ENCODE data around the gene POLD3. TPM values are rescaled to one million over a fixed set of nuclear protein-coding genes. Genes with fewer than 3 reads are reported as not detected.

POLD3 gene
- total RNA-seq, 2 experiments from 2014 or later = 4.6 to 5.2 TPM

- TF ChIP-seq, protein P1, sequence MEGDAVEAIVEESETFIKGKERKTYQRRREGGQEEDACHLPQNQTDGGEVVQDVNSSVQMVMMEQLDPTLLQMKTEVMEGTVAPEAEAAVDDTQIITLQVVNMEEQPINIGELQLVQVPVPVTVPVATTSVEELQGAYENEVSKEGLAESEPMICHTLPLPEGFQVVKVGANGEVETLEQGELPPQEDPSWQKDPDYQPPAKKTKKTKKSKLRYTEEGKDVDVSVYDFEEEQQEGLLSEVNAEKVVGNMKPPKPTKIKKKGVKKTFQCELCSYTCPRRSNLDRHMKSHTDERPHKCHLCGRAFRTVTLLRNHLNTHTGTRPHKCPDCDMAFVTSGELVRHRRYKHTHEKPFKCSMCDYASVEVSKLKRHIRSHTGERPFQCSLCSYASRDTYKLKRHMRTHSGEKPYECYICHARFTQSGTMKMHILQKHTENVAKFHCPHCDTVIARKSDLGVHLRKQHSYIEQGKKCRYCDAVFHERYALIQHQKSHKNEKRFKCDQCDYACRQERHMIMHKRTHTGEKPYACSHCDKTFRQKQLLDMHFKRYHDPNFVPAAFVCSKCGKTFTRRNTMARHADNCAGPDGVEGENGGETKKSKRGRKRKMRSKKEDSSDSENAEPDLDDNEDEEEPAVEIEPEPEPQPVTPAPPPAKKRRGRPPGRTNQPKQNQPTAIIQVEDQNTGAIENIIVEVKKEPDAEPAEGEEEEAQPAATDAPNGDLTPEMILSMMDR (IDR thresholded peaks at IDR 0.05) = no peak
Observed at GRCh38 chr11:74683279-74683871, 91.0 kb downstream of the POLD3 start.

GRCh38 chr11:74683941-74684481, 91.6 kb downstream of the POLD3 start:
- H3K27ac ChIP-seq (ENCODE audit: low read depth in 1 of 2, low read length in 2 of 2) = no peak overlapping the region
- intact Hi-C loops (cut with DNase I, micrococcal nuclease) = no loop called here
- Mint-ChIP-seq H3K27ac (no peak overlapping the region), H3K9me3 (no peaks in the 10 kb centered on the region), H3K4me1 (ENCODE audit: low read depth) (no peaks in the 10 kb centered on the region), H3K36me3 (ENCODE audit: low read depth) (no peaks in the 10 kb centered on the region), H3K27me3 (peaks cover 40% of the 10 kb centered on the region), H3K4me3 (no peak overlapping the region)
- peaks cover 6% of the 10 kb centered on the region for H3K4me1 ChIP-seq (ENCODE audit: insufficient read depth, low read length)
- POLR2A ChIA-PET = no interaction called here
- ATAC-seq (ENCODE audit: poor library complexity) (no peak), DNase-seq (no peak)
- H3K27me3 ChIP-seq (ENCODE audit: control insufficient read depth in 1 of 2, insufficient read depth in 2 of 2, low read length in 2 of 2) = peaks cover 9 to 14% of the 10 kb centered on the region in 2 experiments
- H3K4me3 ChIP-seq (ENCODE audit: low read length) = no peak overlapping the region
- no peaks in the 10 kb centered on the region for H3K36me3 ChIP-seq (ENCODE audit: insufficient read depth, low read length)
- TF ChIP-seq, protein P1 (IDR thresholded peaks at IDR 0.05) = no peak
- peaks cover 0 to 6% of the 10 kb centered on the region in 2 experiments for H3K9me3 ChIP-seq (ENCODE audit: control insufficient read depth in 1 of 2, insufficient read depth in 1 of 2, low read length in 2 of 2)
- CTCF ChIA-PET = no interaction called here

More at GRCh38 chr11:74683279-74683871, 91.0 kb downstream of the POLD3 start:
- no peaks in the 10 kb centered on the region for H3K36me3 Mint-ChIP-seq (ENCODE audit: low read depth)
- no peaks in the 10 kb centered on the region for H3K4me1 Mint-ChIP-seq (ENCODE audit: low read depth)
- H3K9me3 ChIP-seq (ENCODE audit: control insufficient read depth in 1 of 2, insufficient read depth in 1 of 2, low read length in 2 of 2) = peaks cover 0 to 6% of the 10 kb centered on the region in 2 experiments
- POLR2A ChIA-PET = no interaction called here
- ATAC-seq (ENCODE audit: poor library complexity) (no peak), DNase-seq (no peak)
- no peak overlapping the region for H3K27ac Mint-ChIP-seq
- H3K27me3 ChIP-seq (ENCODE audit: control insufficient read depth in 1 of 2, insufficient read depth in 2 of 2, low read length in 2 of 2) = peaks cover 9 to 14% of the 10 kb centered on the region in 2 experiments
- H3K4me1 ChIP-seq (ENCODE audit: insufficient read depth, low read length) = peaks cover 6% of the 10 kb centered on the region
- CTCF ChIA-PET = no interaction called here
- intact Hi-C loops (cut with DNase I, micrococcal nuclease) = no loop called here
- peaks cover 40% of the 10 kb centered on the region for H3K27me3 Mint-ChIP-seq
- no peaks in the 10 kb centered on the region for H3K36me3 ChIP-seq (ENCODE audit: insufficient read depth, low read length)
- H3K4me3 ChIP-seq (ENCODE audit: low read length) = no peak overlapping the region
- no peak overlapping the region for H3K27ac ChIP-seq (ENCODE audit: low read depth in 1 of 2, low read length in 2 of 2)
- H3K9me3 Mint-ChIP-seq = no peaks in the 10 kb centered on the region
- no peak overlapping the region for H3K4me3 Mint-ChIP-seq

- CTCF ChIA-PET = no interaction called here
- H3K9me3 Mint-ChIP-seq = no peaks in the 10 kb centered on the region
- peaks cover 40% of the 10 kb centered on the region for H3K27me3 Mint-ChIP-seq
- intact Hi-C loops (cut with DNase I, micrococcal nuclease) = no loop called here
- TF ChIP-seq, protein P1 (IDR thresholded peaks at IDR 0.05) = no peak
- ATAC-seq (ENCODE audit: poor library complexity) (no peak), DNase-seq (no peak)
- H3K4me3 Mint-ChIP-seq = no peak overlapping the region
- POLR2A ChIA-PET = no interaction called here
- Histone ChIP-seq H3K9me3 (ENCODE audit: control insufficient read depth in 1 of 2, insufficient read depth in 1 of 2, low read length in 2 of 2) (peaks cover 0 to 6% of the 10 kb centered on the region in 2 experiments), H3K4me3 (ENCODE audit: low read length) (no peak overlapping the region), H3K4me1 (ENCODE audit: insufficient read depth, low read length) (peaks cover 6% of the 10 kb centered on the region), H3K36me3 (ENCODE audit: insufficient read depth, low read length) (no peaks in the 10 kb centered on the region), H3K27ac (ENCODE audit: low read depth in 1 of 2, low read length in 2 of 2) (no peak overlapping the region), H3K27me3 (ENCODE audit: control insufficient read depth in 1 of 2, insufficient read depth in 2 of 2, low read length in 2 of 2) (peaks cover 9 to 14% of the 10 kb centered on the region in 2 experiments)
- H3K36me3 Mint-ChIP-seq (ENCODE audit: low read depth) = no peaks in the 10 kb centered on the region
- H3K4me1 Mint-ChIP-seq (ENCODE audit: low read depth) = no peaks in the 10 kb centered on the region
- no peak overlapping the region for H3K27ac Mint-ChIP-seq
Observed at GRCh38 chr11:74684661-74685060, 92.3 kb downstream of the POLD3 start.
